Central memory CD8-positive, alpha-beta T cell (primary cell): ENCODE data around the gene FRMD3.
"Not testable (repeated sequence)": the region's sequence is repeated elsewhere in the genome, so short reads cannot be mapped to it uniquely, and the experiment has no call there.

ENCODE experiments used
- ATAC-seq: fragments of 150-1000 bp; cut with Tn5 transposase; replicated peaks from 2 replicates; pipeline ENCODE4 v1.10.0; 2022; ENCODE audit warnings: mild to moderate bottlenecking, moderate FRiP score, moderate number of reproducible peaks; ENCODE audit not compliant: poor library complexity, severe bottlenecking; ENCODE audit errors: extremely low read depth
- DNase-seq, 2 donors: peaks; one replicate each; pipeline ENCODE4 v3.0.0; 2021; ENCODE audit warnings: low spot score in 2 of 2
- H3K27ac Mint-ChIP-seq: one replicate; pipeline ENCODE4 v1.8.0; 2022; ENCODE audit warnings: low read depth, mild to moderate bottlenecking, moderate library complexity, mixed read lengths
- H3K27me3 Mint-ChIP-seq: one replicate; pipeline ENCODE4 v1.8.0; 2022; ENCODE audit warnings: mixed read lengths
- H3K36me3 Mint-ChIP-seq: one replicate; pipeline ENCODE4 v1.8.0; 2022; ENCODE audit warnings: mild to moderate bottlenecking, moderate library complexity, mixed read lengths; ENCODE audit not compliant: insufficient read depth
- H3K4me1 Mint-ChIP-seq: one replicate; pipeline ENCODE4 v1.8.0; 2022; ENCODE audit warnings: mixed read lengths
- H3K4me3 Mint-ChIP-seq: one replicate; pipeline ENCODE4 v1.8.0; 2022; ENCODE audit warnings: mild to moderate bottlenecking, moderate library complexity, mixed read lengths
- H3K9me3 Mint-ChIP-seq: one replicate; pipeline ENCODE4 v1.8.0; 2022; ENCODE audit warnings: mixed read lengths

Gene FRMD3

GRCh38 chr9:83517980-83518379 lies 20.2 kb downstream of the FRMD3 start:
- H3K4me1 Mint-ChIP-seq, H3K36me3 Mint-ChIP-seq, H3K27ac Mint-ChIP-seq, ATAC-seq, DNase-seq, H3K4me3 Mint-ChIP-seq, H3K9me3 Mint-ChIP-seq: not testable (repeated sequence)
- peaks cover 43% of the 10 kb centered on the region for H3K27me3 Mint-ChIP-seq

DNA sequence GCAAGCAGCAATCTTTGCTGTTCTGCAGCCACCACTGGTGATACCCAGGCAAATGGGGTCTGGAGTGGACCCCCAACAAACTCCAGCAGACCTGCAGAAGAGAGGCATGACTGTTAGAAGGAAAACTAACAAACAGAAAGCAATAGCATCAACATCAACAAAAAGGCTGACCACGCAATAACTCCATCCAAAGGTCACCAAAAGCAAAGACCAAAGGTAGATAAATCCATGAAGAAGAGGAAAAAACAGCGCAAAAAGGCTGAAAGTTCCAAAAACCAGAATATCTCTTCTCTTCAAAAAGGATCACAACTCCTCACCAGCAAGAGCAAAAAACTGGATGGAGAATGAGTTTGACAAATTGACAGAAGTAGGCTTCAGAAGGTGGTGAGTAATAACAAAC lies 23.4 kb downstream of the FRMD3 start:
- no peaks in the 10 kb centered on the region for H3K4me1 Mint-ChIP-seq
- no peak for DNase-seq

DNA sequence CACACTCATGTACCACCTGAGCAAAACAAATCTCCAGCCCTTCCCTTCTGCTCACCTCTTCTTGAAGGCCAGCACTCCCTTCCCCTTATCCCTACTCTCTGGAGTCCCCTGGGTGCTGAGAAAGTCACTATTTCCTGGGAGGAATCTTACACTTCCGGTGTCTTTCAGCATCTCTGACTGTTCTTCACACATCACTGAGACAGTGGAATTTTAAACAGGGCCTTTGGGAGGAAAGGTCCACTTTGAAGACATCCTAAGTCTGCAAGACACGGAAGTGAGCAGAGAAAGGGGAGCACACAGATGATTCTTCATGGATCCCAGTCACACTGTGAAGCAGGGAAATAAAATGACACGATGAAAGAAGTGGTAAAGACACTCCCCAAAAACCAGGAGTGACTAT lies 25.6 kb downstream of the FRMD3 start:
- Mint-ChIP-seq H3K4me1 (peaks cover 13% of the 10 kb centered on the region), H3K36me3 (peaks cover 3% of the 10 kb centered on the region), H3K27me3 (peaks cover 34% of the 10 kb centered on the region), H3K27ac (no peak overlapping the region), H3K4me3 (no peak overlapping the region), H3K9me3 (no peaks in the 10 kb centered on the region)
- ATAC-seq (no peak), DNase-seq (no peak)

More for the DNA sequence above, 23.4 kb downstream of the FRMD3 start:
- H3K9me3 Mint-ChIP-seq, result peaks cover 6% of the 10 kb centered on the region
- no peaks in the 10 kb centered on the region for H3K36me3 Mint-ChIP-seq
- no peak for ATAC-seq
- H3K27ac Mint-ChIP-seq, result no peak overlapping the region
- peaks cover 43% of the 10 kb centered on the region for H3K27me3 Mint-ChIP-seq
- no peak overlapping the region for H3K4me3 Mint-ChIP-seq

GRCh38 chr9:83511051-83511450 lies 27.1 kb downstream of the FRMD3 start:
- H3K36me3 Mint-ChIP-seq, result peaks cover 3% of the 10 kb centered on the region
- H3K4me3 Mint-ChIP-seq, result no peak overlapping the region
- DNase-seq (no peak), ATAC-seq (no peak)
- H3K27ac Mint-ChIP-seq, result no peak overlapping the region
- no peaks in the 10 kb centered on the region for H3K9me3 Mint-ChIP-seq
- peaks cover 13% of the 10 kb centered on the region for H3K4me1 Mint-ChIP-seq
- peaks cover 18% of the 10 kb centered on the region for H3K27me3 Mint-ChIP-seq

- no peak for DNase-seq
- H3K4me1 Mint-ChIP-seq, result peaks cover 13% of the 10 kb centered on the region
- H3K9me3 Mint-ChIP-seq, result no peaks in the 10 kb centered on the region
- no peak overlapping the region for H3K4me3 Mint-ChIP-seq
- H3K36me3 Mint-ChIP-seq, result peaks cover 4% of the 10 kb centered on the region
- no peak overlapping the region for H3K27ac Mint-ChIP-seq
- ATAC-seq, result no peak
- H3K27me3 Mint-ChIP-seq, result peaks cover 1% of the 10 kb centered on the region
Measured at GRCh38 chr9:83509402-83509801, 28.8 kb downstream of the FRMD3 start.

- Mint-ChIP-seq H3K36me3 (peaks cover 4% of the 10 kb centered on the region), H3K9me3 (no peaks in the 10 kb centered on the region), H3K27me3 (no peaks in the 10 kb centered on the region), H3K4me3 (no peak overlapping the region), H3K27ac (peak overlapping the region; percentile 70), H3K4me1 (peaks cover 13% of the 10 kb centered on the region)
- DNase-seq (no peak), ATAC-seq (peak; percentile 80)
Measured at GRCh38 chr9:83508067-83508466, 30.1 kb downstream of the FRMD3 start.

DNA sequence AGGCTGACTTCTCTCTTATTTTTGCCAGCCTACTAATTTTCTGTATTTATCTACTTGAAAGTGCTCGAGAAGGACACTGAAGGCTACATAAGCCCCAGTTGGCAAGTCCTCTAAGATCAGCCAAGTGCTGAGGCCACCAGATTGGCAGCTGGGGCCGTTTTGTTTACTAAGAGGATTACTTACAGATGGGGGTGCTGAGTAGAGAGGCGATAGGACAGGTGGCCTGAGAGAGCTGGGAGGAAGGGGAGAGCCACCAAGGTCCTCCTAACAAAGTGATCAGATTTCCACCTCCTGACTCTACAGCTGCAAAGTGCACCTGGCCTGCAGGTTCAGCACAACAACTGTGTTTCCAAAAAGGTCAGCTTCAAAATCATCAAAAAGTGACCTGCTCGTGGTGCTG lies 32.9 kb downstream of the FRMD3 start:
- DNase-seq (no peak), ATAC-seq (no peak)
- Mint-ChIP-seq H3K27me3 (no peaks in the 10 kb centered on the region), H3K36me3 (peaks cover 4% of the 10 kb centered on the region), H3K27ac (no peak overlapping the region), H3K9me3 (no peaks in the 10 kb centered on the region), H3K4me1 (peaks cover 13% of the 10 kb centered on the region), H3K4me3 (no peak overlapping the region)

DNA sequence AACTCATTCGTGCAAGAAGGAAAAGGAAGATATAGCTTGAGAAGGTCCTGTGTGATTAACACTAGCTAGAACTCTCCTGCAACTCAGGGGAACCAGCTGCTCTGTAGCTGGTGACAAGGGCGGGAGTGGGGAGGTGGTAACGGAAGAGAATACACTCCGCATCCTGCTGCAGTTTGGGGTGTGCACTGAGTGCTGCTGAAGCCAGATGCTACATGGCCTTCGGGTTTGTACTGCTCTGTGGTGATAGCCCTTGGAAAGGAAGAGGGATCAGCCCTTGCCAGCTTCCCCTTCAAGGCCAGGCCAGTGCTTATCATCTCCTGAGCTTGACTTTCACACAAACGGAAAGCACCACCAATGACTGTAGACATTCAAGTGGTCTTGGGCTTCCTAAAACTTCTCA lies 34.3 kb downstream of the FRMD3 start:
- no peak overlapping the region for H3K4me3 Mint-ChIP-seq
- ATAC-seq, result no peak
- no peaks in the 10 kb centered on the region for H3K27me3 Mint-ChIP-seq
- H3K27ac Mint-ChIP-seq, result no peak overlapping the region
- H3K4me1 Mint-ChIP-seq, result peaks cover 7% of the 10 kb centered on the region
- peaks cover 4% of the 10 kb centered on the region for H3K36me3 Mint-ChIP-seq
- no peak for DNase-seq
- H3K9me3 Mint-ChIP-seq, result no peaks in the 10 kb centered on the region

- no peaks in the 10 kb centered on the region for H3K9me3 Mint-ChIP-seq
- no peak overlapping the region for H3K27ac Mint-ChIP-seq
- no peak for ATAC-seq
- H3K4me1 Mint-ChIP-seq, result no peaks in the 10 kb centered on the region
- DNase-seq, result no peak
- H3K4me3 Mint-ChIP-seq, result no peak overlapping the region
- no peaks in the 10 kb centered on the region for H3K27me3 Mint-ChIP-seq
- H3K36me3 Mint-ChIP-seq, result peaks cover 1% of the 10 kb centered on the region
Measured at GRCh38 chr9:83501565-83501964, 36.6 kb downstream of the FRMD3 start.

- H3K27ac Mint-ChIP-seq, result no peak overlapping the region
- no peak for DNase-seq
- H3K4me3 Mint-ChIP-seq, result no peak overlapping the region
- peaks cover 13% of the 10 kb centered on the region for H3K27me3 Mint-ChIP-seq
- H3K9me3 Mint-ChIP-seq, result no peaks in the 10 kb centered on the region
- H3K4me1 Mint-ChIP-seq, result no peaks in the 10 kb centered on the region
- no peaks in the 10 kb centered on the region for H3K36me3 Mint-ChIP-seq
- no peak for ATAC-seq
Measured at GRCh38 chr9:83497441-83497840, 40.8 kb downstream of the FRMD3 start.

GRCh38 chr9:83491995-83492394 lies 46.2 kb downstream of the FRMD3 start:
- Mint-ChIP-seq H3K27ac (no peak overlapping the region), H3K4me3 (no peak overlapping the region), H3K36me3 (peaks cover 1% of the 10 kb centered on the region), H3K9me3 (no peaks in the 10 kb centered on the region), H3K4me1 (no peaks in the 10 kb centered on the region), H3K27me3 (peaks cover 13% of the 10 kb centered on the region)
- no peak for ATAC-seq
- DNase-seq, result no peak

GRCh38 chr9:83491413-83491812 lies 46.8 kb downstream of the FRMD3 start:
- H3K36me3 Mint-ChIP-seq, result peaks cover 1% of the 10 kb centered on the region
- ATAC-seq (no peak), DNase-seq (no peak)

DNA sequence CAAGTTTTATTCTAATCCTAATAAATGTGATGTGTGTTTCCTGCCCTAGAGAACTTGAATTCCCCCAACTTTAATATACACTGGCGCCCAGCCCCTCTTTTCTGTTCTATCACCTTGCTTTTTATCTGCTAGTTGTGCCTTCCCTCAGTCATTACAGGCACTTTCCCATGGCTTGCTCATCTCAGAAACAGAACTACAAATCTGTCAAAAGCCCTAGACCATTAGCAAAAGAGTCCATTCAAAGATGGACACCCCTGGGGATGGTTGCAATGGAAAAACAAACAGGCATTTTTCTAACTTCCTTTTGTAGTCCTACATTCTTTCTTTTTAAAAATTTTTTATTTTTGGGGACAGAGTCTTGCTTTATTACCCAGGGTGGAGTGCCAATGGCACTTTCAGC lies 48.2 kb downstream of the FRMD3 start:
- ATAC-seq (no peak), DNase-seq (no peak)
- no peaks in the 10 kb centered on the region for H3K4me1 Mint-ChIP-seq
- no peak overlapping the region for H3K27ac Mint-ChIP-seq
- H3K4me3 Mint-ChIP-seq, result no peak overlapping the region
- peaks cover 13% of the 10 kb centered on the region for H3K27me3 Mint-ChIP-seq
- no peaks in the 10 kb centered on the region for H3K9me3 Mint-ChIP-seq
- peaks cover 1% of the 10 kb centered on the region for H3K36me3 Mint-ChIP-seq

More at GRCh38 chr9:83491413-83491812, 46.8 kb downstream of the FRMD3 start:
- H3K27me3 Mint-ChIP-seq, result peaks cover 13% of the 10 kb centered on the region
- H3K27ac Mint-ChIP-seq, result no peak overlapping the region
- no peaks in the 10 kb centered on the region for H3K9me3 Mint-ChIP-seq
- H3K4me1 Mint-ChIP-seq, result no peaks in the 10 kb centered on the region
- H3K4me3 Mint-ChIP-seq, result no peak overlapping the region

DNA sequence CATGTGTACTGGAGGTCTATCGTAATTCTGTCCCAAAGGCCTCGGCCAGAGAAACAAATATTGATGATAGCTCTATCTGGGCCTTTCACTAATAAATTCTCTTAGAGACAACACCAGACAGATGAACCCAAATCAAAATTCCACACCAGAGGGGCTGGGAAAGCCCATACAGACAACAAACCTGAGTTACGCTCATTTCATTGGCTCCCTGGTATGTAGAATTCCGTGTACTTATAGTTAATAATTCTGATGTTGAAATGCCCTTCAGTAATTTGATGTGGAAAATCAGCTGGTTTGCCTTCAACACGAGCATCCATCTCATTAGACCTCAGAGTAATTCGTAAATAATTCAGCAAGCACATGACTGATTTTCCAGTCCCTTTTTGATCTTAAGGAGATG lies 53.2 kb downstream of the FRMD3 start:
- Mint-ChIP-seq H3K4me3 (no peak overlapping the region), H3K4me1 (no peaks in the 10 kb centered on the region), H3K9me3 (no peaks in the 10 kb centered on the region), H3K36me3 (peaks cover under 1% of the 10 kb centered on the region), H3K27me3 (no peaks in the 10 kb centered on the region), H3K27ac (no peak overlapping the region)
- no peak for DNase-seq
- no peak for ATAC-seq
